Measurements from ENCODE around the gene PLCB1. TPM values are rescaled to one million over a fixed set of nuclear protein-coding genes. Genes with fewer than 3 reads are reported as not detected.

PLCB1 gene
- total RNA-seq, 1 donor from 2014 or later = 19.0 TPM

DNA sequence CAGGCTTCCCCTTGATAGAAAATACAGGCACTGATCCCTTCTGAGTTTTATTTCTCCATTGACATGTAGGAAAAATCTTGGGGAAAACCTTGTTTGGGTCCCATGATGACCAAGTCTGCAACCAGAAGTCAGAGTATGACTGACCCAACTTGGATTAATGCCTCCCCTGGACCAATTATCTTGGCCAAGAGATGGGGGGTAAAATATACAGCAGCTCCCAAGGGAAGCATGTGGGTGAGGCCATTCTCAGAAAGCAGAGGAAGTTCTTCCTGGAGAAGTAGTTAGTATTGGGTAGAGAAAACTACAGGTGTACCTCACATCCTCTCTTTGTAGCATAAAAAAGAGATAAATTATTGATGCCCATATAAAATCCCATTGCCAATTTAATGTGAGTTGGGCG is 651.7 kb downstream of the PLCB1 start:
- no peak for DNase-seq (ENCODE audit: low spot score)

DNA sequence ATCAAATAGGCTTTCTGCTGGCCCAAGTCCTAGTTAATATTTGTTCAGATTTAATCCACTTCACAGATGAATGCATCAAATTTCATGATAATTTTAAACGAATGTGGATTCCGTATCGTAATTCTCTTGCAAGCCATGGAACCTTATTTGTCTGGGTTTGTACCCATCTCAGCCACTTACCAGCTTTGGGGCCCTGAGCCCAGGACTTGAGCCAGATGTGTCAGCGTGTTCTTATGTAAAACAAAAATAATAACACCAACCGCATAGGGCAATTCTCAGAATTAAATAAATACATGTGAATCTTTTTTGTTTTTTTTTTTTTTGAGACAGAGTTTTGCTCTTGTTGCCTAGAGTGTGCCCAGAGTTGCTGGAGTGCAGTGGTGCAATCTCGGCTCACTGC is 654.3 kb downstream of the PLCB1 start:
- DNase-seq (ENCODE audit: low spot score) = no peak

DNA sequence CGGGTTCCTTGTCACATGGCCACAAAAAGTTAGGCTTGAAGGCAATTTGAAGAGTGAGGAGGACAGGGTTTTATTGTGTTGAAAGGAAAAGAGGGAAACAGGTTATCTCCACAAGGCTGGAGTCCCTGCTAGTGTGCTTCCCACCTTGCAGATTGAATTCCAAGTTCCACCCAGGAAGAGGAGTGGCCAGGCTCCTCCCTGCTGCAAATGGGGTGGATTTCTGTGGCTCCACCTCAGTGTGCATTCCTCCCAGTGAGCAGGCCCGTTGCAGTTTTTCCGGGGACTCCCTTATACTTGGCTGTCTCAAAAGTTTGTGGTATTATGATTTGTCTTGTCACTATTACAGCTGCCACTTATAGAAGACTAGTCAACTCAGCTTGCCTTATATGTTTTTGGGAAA is 655.0 kb downstream of the PLCB1 start:
- DNase-seq (ENCODE audit: low spot score) = no peak

DNA sequence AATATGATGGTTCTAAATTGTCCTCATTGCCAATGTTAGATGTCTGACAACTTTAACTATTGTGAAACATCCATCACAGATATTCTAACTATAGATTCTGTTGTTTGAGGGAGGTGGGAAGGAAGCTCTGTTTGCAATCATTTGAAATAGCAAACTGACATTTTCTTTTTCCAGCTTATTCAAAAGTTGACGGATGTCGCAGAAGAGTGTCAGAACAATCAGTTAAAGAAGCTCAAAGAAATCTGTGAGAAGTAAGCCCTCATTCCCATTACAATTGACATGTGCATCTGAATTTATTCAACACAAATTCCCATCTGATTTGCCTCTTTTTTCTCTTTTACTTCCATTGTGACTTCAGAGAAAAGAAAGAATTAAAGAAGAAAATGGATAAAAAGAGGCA is 656.2 kb downstream of the PLCB1 start:
- DNase-seq (ENCODE audit: low spot score) = no peak

DNA sequence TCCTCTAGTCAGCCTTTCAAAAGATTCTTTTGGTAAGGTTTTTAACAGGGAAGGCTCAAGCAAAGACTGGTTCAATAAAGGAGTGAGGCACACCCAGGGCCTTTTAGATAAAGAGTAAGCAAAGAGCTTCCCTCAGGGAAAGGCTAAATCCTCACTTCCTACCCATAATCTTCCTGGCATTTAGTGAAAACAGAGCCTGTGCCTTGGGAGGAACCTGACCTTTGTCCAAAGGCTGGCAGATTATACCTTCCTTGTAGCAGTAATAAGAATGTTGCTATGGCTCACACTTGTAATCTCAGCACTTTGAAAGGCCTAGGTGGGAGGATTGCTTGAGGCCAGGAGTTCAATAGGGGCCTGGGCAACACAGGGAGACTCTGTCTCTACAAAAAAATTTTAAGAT is 656.8 kb downstream of the PLCB1 start:
- DNase-seq (ENCODE audit: low spot score) = no peak

DNA sequence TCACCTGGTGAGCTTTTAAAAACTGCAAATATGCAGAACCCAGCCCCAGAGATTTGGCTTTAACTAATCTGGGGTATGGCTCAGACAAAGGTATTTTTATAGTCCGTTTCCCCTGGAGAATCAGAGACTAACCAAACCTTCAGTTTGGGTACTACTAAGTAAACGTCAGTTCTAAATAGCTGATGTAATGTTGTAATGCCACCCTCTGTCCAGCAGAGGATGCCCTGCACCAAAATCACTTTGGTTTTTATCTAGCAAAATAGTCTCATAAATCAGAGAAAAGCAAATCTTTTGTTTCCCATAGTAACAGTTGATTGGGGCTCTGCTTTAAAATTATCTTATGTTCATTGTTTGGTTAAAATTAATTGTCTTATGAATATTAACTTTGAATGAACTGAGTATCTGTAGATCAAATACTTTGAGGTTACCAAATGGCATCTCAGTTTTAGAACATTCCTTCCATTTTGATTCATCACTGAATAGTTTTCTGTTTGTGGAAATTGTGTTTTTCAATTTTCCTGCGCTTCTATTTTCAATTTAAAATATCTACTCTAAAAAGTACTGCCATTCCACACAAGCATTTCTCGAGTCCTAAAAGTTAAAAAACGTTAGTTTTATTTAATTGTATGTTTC is 658.5 kb downstream of the PLCB1 start:
- DNase-seq (ENCODE audit: low spot score) = peak; percentile 45

DNA sequence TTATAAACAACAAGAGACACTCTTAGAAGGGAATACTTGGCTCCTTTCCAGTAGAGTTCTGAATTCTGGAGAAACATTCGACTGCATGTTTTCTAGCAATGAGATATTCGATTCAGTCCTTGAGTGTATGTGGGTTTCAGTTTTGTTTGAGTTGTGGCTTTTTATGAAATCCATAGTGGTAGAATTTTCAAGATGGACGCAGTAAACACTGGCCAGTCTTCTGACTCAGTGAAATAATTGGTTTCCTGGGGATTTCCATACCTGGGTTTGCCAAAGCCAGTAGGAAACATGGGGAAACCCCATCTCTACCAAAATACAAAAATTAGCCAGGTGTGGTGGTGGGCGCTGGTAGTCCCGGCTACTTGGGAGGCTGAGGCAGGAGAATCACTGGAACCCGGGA is 663.3 kb downstream of the PLCB1 start:
- DNase-seq (ENCODE audit: low spot score) = no peak

DNA sequence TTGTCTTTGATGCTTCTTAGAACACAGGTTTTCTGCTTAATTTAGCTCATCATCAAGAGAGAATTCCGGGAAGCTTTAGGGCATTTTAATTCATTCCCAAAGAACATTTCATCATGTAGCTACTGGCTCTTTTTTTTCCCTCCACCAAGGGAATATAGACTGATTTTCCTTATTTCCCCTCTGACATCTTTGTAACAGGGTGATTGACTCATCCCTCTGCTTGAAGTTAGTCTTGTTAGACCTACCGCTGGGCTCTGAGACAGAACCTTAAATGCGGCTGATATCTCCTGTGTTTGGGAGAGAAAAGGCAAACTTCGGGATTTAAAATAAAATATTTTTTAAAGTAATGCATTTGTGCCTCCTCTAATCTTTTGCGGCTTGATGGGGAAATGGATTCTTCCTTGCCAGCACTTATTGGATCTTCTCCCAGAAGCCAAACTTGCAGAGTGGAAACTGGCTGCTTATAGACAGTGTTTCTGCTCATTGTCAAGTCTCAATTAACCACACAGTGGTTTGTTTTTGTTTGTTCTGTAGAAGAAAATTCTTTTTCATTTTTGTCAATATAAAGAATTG is 664.1 kb downstream of the PLCB1 start:
- peak; percentile 30 for DNase-seq (ENCODE audit: low spot score)

DNA sequence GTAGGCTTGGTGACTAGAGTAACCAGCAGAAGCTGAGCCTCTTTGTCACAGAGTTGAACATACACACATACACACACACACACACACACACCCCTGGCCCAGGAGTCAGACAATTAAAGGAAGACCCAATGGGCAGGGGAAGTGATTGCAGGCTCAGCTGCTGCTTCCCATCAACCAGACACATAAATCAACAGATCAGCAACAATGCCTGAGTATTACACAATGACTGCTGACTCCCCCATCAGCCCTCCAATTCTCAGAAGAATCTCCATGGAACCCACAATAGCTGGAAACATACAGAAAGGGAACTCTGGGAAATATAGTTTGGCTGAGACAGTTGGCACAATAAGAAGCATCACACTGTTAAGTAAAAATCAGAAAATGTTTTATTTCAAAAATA is 666.4 kb downstream of the PLCB1 start:
- peak; percentile 25 for DNase-seq (ENCODE audit: low spot score)

DNA sequence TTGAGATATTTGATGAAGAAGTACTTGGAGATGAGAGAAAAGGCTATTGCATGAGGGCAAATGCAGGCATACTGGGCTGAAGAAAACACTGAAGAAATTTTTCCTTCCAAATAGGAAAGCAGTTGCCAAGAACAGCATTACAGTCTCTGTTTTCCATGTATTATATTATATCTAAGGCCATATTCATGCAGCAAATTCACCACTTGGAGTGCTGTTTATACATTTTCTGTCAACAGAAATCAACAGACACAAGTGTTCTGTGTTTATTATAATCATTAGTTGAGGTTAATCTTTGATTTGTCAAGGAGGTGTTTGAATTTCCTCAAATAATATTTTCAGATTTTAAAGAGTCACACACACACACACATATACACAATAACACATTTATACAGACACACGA is 668.0 kb downstream of the PLCB1 start:
- no peak for DNase-seq (ENCODE audit: low spot score)

DNA sequence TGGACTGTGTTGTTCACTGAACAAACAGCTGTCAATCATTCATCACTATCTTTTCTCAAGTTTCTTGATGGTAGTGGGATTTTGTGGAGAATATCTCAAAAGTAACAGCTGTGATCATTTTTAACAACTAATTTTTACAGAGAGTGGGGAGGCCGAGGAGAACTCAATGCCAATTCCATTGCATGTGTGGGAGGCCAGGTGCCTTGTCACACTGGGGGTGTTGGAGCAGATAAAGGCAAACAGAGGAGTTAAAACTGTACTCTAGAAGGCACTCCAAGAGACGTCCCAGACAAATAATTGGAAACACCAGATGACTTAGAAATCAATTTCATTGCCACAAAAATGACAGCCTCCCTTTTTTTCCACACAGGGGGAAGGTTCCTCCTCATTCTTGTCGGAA is 669.6 kb downstream of the PLCB1 start:
- DNase-seq (ENCODE audit: low spot score) = no peak

DNA sequence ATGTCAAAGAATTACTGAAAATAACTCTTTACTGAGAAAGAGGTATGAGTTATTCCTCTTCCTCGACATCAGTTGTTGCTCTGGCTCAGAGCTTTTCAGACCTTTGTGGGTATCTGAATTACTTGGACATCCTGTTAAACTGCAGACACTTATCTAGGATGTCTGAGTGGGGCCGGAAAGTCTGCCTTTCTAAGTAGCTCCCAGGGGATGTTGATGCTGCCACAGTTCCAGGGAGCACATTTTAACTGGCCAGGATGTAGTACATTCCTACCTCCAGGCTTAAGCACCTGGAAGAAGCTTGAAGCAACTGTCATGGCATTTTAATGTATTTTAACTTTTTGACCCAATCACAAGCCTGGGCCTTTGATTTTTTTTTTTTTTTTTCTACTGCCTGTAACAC is 671.0 kb downstream of the PLCB1 start:
- DNase-seq (ENCODE audit: low spot score) = no peak

DNA sequence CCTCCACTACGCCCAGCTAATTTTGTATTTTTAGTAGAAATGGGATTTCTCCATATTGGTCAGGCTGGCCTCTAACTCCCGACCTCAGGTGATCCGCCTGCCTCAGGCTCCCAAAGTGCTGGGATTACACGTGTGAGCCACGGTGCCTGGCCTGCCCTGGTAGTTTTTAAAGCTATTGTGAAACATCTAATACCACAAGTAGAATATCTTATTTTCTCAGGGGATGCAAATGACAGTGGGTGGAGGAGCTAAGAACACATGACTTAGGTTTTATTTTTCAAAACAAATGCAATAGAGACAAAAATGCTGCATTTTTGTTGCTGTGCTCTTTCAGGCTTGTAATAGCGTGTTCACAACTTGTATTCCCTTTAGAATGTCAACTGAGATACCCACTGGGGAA is 671.9 kb downstream of the PLCB1 start:
- DNase-seq (ENCODE audit: low spot score) = no peak

DNA sequence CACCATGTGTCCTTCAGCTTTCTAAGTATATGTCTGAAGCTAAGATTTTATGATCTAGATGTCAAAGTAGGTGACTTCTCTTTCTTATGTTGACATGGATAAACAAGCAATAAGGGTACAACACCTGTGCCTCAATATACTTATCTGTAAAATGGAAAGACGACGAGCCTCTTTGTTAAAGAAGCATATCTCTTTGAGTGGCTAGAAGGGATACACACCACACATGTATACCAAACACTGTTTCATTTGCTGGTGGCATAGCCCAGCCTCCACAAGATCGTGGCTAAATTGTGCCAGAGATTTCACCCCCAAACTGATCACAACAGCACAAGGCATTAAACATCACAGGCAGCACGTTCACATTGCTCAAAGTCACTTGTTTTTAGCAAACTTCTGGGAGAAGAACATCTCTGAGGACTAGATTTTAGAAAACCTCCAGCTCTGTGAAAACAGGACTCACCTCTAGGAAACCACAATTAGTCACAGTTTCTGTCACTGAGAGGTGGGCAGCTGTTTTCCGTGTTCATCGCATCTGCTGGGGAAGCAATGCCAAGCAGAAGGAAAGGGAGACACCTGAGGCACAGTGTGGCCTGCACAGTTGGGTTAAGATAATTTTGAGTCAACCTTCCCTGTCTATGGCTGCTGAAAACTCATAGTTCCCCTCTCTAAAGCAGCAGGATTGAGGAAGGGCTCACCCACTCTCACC is 673.8 kb downstream of the PLCB1 start:
- no peak for DNase-seq (ENCODE audit: low spot score)

DNA sequence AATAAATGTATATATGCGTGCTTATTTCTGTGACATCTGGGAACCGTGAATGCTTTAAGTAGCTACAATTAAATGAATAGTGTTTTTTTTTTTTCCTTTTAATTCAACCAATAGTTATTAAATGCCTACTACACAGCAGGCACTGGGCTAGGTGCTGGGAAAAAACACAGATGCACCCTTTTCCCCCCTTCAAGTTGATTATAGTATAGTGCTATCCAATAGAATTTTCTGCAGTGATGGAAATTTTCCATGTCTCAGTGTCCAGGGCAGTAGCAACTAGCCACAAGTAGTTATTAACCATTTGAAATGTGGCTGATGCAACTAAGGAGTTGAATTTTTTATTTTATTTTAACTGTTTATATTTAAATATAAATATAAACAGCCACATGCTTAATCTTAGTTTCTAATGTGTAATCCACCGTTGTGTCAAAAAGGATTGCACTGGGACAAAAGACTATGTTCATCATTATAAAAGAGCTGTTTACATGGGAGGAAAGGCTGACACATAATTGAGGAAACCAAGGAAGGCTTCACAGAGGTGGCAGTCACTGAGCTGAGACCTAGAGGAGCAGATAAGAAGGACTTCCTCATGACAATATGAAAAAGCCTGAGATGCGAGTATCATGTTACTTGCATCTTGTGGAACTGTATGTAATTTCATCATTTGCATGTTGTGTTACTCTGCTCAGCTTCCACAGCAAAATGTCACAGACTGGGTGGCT is 675.6 kb downstream of the PLCB1 start:
- DNase-seq (ENCODE audit: low spot score) = no peak

DNA sequence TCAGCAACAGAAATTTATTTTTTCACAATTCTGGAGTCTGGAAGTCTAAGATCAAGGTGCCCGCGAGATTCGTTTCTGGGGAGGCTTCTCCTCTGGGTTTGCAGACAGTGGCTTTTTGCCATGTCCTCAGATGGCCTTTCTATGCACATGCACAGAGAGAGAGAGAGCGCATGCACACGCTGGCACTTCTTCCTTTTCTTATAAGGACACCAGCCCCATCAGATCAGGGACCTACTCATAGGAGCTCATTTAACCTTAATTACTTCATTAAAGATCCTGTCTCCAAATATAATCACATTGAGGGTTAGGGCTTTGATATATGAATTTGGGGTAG is 676.1 kb downstream of the PLCB1 start:
- no peak for DNase-seq (ENCODE audit: low spot score)

DNA sequence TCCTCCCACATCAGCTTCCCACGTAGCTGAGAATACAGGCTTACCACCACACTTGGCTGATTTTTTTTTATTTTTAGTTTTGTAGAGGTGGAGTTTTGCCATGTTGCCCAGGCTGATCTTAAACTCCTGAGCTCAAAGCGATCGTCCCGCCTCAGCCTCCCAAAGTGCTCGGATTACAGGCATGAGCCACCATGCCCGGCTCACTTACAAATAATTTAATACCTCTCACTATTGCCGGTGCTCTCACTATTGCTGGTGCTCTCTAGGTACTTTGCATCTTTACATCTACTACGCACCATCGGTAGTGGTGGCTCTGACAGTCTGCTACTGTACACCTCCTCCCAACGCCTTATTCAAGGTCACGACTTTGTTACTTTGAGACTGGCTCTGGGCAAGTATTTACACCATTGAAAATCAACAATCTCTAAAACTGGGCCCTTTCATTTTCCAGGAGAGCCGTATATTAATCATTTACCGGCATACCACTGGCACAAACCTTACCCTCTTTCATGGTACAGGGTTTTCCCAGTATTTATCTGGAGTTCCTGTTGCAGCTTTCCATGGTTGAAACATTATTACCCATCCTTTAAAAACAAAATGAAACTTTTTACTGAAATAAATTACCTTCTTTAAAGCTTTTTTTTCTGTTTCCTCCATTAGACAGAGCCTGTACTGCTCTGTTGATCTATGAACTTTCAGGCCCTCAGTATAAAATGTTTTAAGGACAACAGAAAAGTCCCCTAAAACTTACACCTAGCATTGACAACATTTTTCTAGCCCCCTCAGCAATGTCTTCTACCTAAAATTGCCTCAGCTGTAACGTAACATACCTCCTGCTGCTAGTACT is 677.3 kb downstream of the PLCB1 start:
- no peak for DNase-seq (ENCODE audit: low spot score)

DNA sequence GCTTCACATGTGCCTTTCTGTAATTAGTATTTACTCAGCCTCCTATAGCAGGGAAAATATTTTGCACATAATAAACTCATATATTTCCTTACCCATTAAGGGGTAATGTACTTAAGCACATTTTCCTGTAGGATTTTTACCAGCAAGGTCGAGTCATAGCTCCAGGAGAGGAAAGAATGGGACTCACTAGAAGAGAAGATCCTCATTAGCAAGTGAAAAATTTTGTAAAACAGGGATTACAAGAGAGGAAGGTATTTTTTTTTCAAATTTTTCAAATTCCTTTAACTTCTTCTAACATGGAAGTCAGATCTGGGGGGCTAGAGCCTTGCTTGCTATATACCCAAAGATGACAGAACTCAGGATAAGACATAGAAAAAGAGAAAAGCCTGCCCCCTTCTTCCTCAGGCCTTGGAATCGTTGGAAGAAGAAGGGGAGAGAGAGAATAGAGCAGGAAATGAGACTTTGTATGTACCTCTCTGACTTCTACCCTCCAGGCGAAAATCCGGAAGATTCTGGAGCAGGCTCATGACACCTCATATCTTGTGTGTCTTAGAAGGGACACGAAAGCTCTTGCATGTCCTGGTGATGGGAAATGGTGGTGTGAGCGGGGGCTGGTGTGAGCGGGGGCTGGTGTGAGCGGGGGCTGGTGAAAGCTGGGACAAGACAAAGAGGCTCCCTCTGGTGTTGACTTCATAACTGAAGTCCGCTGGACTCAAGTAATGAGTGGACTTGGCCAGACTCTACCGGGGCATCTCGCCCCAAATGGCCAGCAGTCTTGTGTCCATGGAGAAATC is 679.9 kb downstream of the PLCB1 start:
- DNase-seq (ENCODE audit: low spot score) = no peak

DNA sequence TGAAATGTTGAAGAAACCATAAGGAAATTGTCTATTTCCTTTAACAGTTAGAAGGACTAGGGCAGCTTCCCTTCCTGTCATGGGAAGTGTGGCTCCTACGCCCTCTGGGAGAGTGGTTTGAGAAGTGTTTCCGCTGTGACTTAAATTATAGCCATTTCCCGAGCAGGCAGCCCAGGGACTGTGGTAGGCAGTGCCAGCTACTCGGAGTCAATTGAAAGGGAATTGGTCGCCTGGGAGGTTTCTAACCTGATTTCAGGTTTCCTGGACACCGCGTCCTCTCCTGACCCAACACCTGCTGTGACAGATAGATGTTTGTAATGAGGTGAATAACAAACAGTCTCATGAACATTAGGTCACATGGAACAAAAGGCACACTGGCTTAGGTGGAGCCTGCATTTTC is 680.8 kb downstream of the PLCB1 start:
- DNase-seq (ENCODE audit: low spot score) = no peak

DNA sequence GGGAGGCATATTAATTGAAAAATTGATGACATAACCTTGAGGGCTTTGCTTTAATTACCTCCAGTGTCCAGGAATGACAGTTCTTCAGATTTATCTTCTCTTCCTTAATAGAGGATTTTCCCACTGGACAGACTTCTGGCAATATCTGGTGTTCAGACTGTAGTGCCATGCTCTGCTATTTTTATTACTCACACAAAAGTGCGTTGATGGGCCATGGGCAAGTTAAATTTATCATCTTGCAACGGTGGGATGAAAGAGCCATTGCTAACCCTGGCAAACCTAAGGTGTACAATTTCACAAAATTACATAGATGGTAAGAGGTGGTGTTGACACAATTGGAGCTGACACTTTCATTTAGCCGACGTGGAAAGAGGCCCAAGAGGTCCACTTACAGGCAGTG is 683.1 kb downstream of the PLCB1 start:
- no peak for DNase-seq (ENCODE audit: low spot score)

DNA sequence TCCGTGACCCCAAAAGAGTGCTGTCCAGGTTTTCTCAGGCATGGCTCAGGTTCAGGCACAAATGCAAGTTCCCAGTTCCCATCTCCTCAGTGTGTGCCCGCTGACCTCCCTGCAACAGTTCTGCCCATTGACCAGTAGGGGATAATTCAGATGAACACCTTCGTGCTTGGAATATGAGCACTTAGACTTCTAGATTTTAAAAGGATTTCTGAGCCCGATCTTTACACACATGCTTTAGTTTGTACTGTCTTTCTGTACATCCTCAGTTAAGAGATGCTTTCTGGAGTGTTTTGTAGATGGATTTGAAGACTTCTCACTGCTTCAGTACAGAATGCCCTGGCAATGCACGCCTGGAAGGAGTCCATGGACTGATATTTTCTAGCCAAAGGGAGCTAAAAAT is 697.2 kb downstream of the PLCB1 start:
- DNase-seq (ENCODE audit: low spot score) = no peak

All from mucosa of gallbladder (tissue), 1 donor.